CD4-positive, alpha-beta T cell treated with Interleukin-4 for 1 hour (primary cell): ENCODE data around the gene NEDD4.
"Not testable (repeated sequence)": the region's sequence is repeated elsewhere in the genome, so short reads cannot be mapped to it uniquely, and the experiment has no call there.

Experiments
- DNase-seq, 2 donors: peaks; one replicate each; pipeline ENCODE4 v3.0.0-alpha.2; 2020 to 2022

The NEDD4 gene

GRCh38 chr15:55993111-55993803 lies at the start of gene NEDD4:
Gene NEDD4, minus strand, starts transcription at chr15:55993612. Its CDS starts 57 bp downstream, at chr15:55993555.
- peak; percentile 70 to 74 for DNase-seq

GRCh38 chr15:56042498-56042897 lies 49.1 kb upstream of the NEDD4 start:
- no peak for DNase-seq

GRCh38 chr15:56042031-56042430 lies 48.6 kb upstream of the NEDD4 start:
- no peak for DNase-seq

- DNase-seq = no peak
Observed at GRCh38 chr15:56040081-56041035, 46.9 kb upstream of the NEDD4 start.

GRCh38 chr15:56038707-56039106 lies 45.3 kb upstream of the NEDD4 start:
- DNase-seq = no peak

- peak in 1 of 2 donors; percentile 49 for DNase-seq
Observed at GRCh38 chr15:56038015-56038414, 44.6 kb upstream of the NEDD4 start.

- DNase-seq = no peak
Observed at GRCh38 chr15:56036546-56037067, 43.2 kb upstream of the NEDD4 start.

GRCh38 chr15:56035166-56035565 lies 41.8 kb upstream of the NEDD4 start:
- no peak for DNase-seq

GRCh38 chr15:56034514-56034913 lies 41.1 kb upstream of the NEDD4 start:
- no peak for DNase-seq

- DNase-seq = no peak
Observed at GRCh38 chr15:56032373-56032772, 39.0 kb upstream of the NEDD4 start.

GRCh38 chr15:56031836-56032235 lies 38.4 kb upstream of the NEDD4 start:
- DNase-seq = no peak

- DNase-seq = no peak
Observed at GRCh38 chr15:56031402-56031801, 38.0 kb upstream of the NEDD4 start.

- DNase-seq = no peak
Observed at GRCh38 chr15:56028430-56028829, 35.0 kb upstream of the NEDD4 start.

GRCh38 chr15:56023160-56023559 lies 29.7 kb upstream of the NEDD4 start:
- not testable (repeated sequence) for DNase-seq

- DNase-seq = no peak
Observed at GRCh38 chr15:56019819-56020486, 26.5 kb upstream of the NEDD4 start.

- DNase-seq = no peak
Observed at GRCh38 chr15:56019060-56019793, 25.8 kb upstream of the NEDD4 start.

- DNase-seq = no peak
Observed at GRCh38 chr15:56017920-56018319, 24.5 kb upstream of the NEDD4 start.

- DNase-seq = no peak
Observed at GRCh38 chr15:56017511-56017910, 24.1 kb upstream of the NEDD4 start.

- no peak for DNase-seq
Observed at GRCh38 chr15:56016281-56016680, 22.9 kb upstream of the NEDD4 start.

- no peak for DNase-seq
Observed at GRCh38 chr15:56014677-56015076, 21.3 kb upstream of the NEDD4 start.

GRCh38 chr15:56007053-56007452 lies 13.6 kb upstream of the NEDD4 start:
- DNase-seq = peak in 1 of 2 donors; percentile 11

- not testable (repeated sequence) for DNase-seq
Observed at GRCh38 chr15:56006371-56006770, 13.0 kb upstream of the NEDD4 start.
